GM19043 (cell line): ENCODE data around the gene SIRPB1.
"Not testable (repeated sequence)": the region's sequence is repeated elsewhere in the genome, so short reads cannot be mapped to it uniquely, and the experiment has no call there.

Experiments
- ATAC-seq: cut with Tn5 transposase; IDR thresholded peaks from one replicate; pipeline ENCODE4 v1.9.1; 2021; ENCODE audit warnings: low read depth; ENCODE audit not compliant: unreplicated experiment

SIRPB1 gene

DNA sequence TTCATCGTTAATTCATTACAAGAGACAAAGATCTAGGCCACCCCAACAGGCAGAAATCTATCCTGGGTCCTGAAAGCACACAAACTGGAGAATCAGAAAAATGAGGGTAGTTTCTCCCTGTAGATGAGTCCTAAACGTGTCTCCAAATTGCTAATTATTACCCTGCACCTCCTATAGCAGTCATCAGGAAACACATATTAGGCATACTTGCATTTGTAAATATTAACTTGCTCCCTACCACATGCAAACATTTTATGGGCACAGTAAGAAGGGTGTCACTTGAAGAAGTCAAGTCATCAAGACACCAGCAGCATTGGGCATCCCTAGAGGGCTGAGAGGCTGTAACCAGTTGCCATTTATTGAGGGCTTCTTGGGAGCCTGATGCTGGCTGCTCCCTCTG is 17.9 kb upstream of the SIRPB1 start:
- ATAC-seq = no peak

DNA sequence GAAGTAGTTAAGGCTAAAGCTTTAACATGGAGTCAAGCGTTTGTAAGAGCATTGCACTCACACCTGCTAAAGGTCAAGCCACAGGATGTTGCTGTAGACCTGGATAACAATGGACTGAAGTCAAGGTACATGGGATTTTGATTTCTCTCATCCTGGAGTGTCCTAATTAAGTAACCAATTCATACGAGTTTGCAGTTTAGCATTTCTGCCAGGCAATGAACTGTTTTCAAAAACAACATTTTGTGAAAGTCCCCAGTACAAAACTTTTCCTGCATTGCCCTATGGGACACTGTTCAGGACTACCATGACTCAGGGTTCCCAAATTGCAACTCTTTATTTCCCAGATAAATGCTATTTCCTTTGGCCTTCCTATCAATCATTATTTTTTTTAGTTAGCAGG is 17.4 kb upstream of the SIRPB1 start:
- no peak for ATAC-seq

DNA sequence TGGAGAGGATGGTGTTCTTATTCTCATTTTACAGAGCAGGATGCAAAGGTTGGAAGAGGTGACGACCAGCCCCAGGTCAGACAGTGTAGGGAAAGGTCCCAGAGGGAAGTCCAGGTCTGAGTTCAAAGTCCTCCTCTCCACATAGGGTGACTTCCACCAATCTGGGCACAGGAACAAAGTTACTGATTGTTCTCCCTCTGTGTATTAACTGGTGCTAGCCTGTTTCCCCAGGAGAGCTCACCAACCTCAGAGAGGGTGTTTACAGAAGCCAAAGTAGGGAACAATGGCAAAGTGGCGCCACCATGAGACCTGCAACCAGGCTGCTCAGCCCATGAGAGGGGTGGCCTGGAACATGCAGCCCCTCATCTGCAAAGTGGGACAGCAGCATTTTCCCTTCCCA is 16.8 kb upstream of the SIRPB1 start:
- ATAC-seq = no peak

DNA sequence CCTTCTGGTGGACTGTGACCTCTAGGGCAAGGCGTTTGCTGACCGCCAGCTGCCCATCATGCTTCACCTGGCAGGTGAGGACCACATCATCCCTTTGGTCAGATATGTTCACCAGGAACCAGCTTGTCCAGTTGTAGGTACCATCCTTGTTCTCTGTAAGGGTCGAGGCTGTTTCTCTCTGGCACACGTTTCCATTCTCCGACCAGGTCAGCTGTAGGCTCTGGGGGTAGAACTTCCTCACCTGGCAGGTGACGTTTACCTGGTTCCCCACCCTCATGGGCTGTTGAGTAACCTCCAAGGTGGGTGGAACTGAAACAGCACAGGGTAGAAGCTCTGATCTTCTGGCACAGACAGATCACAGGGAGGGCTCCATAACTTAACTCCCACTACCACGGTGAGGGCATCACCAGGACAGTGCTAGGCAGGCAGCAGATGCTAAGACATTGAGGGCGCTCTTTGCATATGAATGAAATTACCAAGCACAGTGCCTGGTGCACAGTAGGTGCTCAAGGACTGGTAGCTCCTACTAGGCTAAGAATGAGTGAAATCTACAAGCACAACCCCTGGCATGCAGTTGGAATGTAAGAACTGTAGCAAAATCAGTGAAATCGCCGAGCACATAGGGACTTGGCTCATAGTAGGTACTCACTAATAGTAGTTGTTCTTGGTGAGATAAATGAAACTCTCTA is 15.6 kb upstream of the SIRPB1 start:
- ATAC-seq = no peak

DNA sequence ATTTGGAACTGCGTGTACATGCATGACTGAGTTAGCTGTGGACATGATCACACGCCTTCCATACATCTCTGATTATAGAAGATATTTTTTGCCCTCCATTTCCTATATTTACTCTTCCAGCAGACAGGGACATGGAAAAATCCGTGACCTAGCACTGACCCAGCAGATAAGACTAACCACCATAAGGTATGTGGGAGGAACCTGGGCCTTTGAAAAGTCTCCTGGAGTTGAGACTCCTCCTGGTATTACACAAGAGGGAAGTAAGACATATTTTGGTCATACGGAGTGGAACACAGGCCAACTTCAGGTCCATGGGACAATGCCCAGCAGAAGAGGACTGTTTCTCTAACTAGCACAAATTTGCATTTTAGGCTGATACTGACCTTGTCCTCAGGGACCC is 13.7 kb upstream of the SIRPB1 start:
- ATAC-seq = no peak

DNA sequence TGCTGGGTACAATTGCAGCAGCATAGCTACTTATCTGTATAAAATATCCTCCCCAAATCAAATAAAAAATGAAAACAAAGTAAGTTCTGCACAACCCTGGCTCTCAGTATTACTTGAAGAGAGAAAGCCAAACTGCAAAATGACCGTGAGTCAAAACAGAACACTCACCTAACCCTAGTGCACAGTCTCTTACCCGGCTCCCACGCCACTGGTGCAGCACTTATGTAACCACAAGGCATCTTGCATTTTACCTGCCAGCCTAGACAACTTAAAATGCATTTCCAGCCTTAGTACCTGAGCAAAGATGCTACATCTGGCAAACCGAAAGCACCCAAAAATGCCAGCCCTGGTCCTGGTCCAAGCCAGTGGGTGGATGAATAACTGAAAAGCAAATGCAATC is 12.4 kb upstream of the SIRPB1 start:
- no peak for ATAC-seq

DNA sequence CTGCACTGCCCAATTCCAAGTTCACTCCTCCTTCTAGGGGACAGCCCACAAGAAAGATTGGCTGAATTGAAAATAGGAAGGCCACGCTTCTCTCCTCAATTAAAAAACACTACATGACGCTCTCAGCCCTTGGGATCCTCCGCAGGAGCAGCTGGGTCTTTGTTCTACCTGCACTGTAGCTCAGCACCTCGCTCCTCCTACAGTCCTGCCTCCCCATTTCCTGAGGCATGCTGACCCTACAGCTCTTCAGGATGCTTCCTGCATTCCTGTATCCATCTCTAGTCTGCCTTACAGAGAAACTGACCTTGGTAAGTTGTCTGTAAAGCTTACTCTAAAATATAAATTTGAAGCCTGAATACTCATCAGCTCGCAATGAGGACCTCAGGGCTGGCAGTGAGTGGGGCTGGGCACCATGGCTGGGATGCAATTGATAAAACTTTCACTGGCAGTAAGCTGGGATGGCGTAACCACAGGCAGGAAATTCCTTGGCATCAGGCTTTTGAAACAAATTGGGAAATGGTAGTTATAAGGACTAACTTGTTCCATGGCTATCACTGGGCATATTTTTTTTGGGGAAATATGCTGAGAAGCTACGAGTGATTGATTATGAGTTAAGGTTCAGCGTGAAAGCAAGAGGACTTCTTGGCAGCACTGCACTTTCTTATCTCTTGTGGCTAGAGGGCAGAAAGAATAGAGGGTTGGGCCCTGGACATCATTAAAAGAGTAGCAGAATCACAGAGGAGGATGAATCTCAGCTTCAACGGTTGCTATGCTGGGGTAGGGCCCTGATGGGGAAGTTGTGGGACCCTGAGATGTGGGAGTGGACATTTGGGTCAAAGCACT is 11.7 kb upstream of the SIRPB1 start:
- ATAC-seq = no peak

DNA sequence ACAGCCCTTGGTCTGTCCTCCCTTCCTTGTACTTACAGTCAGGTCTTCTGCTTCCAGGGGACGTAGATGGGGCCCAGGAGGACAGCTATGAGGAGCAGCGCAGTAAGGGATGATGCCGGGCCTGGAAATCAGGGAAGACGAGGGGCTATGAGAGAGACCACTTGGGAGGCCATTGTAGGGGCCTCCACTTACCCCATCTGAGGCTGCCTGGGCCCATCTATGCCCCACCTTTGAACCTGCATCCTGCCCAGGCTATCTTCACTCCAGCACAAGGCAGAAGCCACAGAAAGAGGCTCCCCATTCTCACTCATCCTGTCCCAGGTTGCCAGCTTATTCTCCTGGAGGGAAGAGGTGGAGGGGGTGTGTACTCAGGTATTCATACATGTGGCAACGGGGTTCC is 10.4 kb upstream of the SIRPB1 start:
- no peak for ATAC-seq

DNA sequence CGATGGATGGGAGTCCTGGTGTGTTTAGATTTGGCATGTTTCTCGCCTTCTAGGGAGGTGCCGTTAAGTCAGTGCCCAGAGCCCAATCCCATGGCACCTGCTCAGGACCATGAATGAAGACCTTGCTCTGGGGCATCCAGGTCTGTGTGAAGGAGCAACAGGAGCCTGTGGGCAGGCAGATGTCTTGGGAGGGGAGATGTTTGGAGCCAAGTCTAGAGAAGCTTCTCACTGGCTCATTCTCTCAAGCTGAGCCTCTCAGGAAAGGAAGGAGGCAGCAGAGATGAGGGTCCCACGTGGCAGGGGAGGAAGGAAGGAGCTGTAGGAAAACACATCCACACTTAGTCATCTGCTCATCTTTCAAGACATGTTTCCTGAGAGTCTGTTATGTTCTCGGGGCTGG is 9.5 kb upstream of the SIRPB1 start:
- ATAC-seq = no peak

DNA sequence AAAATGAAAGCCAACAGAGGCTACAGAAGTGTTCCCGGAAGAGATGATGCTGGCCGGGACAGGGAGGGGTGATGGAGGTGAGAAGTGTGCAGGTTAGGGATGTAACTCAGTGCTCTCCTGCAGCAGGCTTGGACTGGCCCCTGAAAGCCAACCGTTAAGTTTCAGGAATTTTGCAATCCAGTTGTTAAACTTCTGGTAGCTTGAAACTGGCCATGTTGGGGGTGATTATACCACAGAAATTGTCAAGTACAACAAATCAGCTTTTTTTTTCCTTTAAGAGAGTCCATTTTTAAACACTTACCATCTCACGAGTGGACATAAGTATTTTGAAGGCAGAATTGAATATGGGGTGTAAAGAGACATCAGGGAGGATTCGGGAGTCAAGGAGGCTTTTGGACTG is 8.8 kb upstream of the SIRPB1 start:
- ATAC-seq = no peak

DNA sequence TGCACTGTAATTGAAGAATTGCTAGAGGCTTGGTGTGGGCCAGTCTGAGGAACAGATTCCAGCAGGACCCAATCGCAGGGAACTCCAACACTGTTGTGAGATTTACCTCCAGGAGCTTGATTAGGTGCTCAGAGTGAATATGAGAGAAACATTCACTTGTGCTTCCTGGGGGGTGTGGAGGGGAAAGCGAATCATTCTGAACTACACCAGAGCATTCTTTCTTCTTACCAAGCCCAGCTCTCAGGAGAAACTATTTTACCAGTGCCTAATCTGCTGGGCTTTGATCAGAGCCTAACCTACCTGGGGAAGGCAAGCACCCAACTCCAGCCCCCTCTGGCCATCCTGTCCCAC is 7.4 kb upstream of the SIRPB1 start:
- no peak for ATAC-seq

DNA sequence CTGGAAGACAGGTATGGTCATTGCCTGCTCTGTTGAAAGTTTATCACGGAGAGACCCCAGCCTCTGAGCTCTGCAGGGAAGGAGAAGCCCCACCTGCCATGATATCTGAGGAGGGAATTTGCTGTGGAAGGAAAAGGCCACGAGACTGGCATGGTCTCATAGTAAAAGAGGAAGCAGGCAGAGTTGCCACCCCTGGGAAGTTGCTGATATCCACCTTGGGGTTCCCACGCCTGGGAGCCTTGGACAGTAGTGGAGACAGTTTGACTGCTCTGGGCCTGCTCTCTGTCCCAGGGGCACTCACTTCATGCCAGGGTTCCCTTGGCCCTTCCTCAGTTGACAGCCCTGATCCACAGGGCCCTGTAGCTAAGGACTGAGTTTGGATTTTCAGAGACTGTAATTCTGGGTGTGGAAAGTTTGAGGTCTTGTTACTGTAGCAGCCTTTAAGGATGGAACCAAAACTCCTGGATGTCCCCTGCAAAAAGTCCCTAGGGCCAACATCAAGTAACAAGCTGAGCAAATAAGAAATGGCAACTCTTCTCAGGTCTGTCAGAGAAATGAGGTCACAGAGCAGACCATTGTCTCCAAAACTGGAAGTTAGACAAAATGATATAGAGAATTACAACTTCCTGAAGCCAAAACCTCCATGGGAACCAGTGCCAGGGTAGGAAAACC is 6.9 kb upstream of the SIRPB1 start:
- ATAC-seq = no peak

DNA sequence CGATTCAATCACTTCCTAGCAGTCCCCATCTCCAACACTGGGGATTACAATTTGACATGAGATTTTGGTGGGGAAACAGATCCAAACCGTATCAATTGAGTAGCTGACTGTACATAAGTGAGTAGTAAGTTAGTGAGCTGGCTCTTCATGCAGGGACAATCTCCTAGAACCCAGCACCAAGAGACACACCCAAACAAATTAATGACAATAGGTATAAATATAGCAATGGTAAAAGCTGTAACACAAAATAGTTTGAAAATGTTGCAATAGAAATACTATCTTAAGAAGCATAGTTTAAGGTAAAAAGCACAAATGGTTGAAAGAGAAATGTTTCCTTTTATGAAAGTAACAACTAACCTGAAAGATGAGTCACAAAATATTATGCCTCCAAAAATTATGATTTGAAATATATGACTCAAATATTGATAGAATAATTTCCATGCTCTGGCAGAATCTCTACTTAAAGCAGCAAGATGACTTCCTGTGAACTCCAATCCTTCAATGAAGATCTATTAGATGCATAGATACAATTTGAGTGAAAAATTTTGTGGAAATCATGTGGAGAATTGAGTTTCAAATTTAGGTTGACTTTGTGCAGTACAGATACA is 5.4 kb upstream of the SIRPB1 start:
- no peak for ATAC-seq

DNA sequence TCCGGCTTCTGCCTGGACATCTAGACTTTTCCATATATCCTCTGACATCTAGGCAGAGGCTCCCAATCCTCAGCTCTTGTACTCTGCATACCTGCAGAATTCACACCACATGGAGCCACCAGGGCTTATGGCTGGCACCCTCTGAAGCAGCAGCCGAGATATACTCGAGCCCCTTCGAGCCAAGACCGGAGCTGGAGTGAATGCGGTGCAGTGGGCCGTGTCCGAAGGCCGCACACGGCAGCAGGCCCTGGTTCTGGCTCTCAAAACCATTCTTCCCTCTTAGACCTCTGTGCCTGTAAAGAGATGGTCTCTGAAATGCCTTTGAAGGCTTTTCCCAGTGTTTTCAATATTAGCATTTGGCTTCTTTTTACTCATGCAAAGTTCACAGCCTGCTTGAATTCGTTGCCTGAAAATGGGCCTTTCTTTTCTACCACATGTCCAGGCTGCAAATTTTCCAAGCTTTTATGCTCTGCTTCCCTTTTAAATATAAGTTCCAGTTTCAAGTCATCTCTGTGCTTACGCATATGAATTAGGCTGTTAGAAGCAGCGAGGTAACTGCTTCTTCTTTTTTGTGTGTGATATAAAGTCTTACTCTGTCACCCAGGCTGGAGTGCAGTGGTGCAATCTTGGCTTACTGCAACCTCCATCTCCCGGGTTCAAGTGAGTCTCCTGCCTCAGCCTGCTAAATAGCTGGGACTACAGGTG is 3.8 kb upstream of the SIRPB1 start:
- no peak for ATAC-seq

DNA sequence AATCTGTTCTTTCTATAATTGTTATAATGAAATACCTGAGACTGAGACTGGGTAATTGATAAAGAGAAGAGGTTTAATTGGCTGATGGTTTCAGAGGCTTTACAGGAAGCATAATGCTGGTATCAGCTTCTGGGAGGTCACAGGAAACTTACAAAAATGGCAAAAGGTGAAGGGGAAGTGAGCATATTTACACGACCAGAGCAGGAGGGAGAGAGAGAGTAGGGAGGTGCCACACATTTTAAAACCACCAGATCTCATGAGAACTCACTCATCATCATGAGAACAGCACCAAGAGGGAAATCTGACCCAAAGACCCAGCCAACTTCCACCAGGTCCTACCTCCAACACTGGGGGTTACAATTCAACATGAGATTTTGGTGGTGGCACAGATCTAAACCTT is 2.6 kb upstream of the SIRPB1 start:
- no peak for ATAC-seq

DNA sequence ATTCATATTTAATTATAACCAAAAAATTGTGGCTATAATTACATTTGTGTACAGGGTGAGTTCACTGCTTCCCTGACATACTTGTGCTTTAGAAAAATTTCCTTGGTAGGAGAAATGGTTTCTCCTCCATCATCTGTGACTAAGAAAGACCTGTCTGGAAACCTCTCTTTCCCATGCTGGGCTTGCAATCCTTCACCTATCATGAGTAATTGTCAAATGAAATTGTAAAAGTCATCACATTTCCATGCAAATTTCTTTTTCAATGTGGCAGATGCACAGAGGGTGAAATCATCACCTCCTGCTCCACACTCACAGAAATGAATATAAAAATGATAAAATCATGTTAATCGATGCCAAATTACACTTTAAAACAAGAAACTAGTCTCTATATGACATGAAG is 1.5 kb upstream of the SIRPB1 start:
- no peak for ATAC-seq

DNA sequence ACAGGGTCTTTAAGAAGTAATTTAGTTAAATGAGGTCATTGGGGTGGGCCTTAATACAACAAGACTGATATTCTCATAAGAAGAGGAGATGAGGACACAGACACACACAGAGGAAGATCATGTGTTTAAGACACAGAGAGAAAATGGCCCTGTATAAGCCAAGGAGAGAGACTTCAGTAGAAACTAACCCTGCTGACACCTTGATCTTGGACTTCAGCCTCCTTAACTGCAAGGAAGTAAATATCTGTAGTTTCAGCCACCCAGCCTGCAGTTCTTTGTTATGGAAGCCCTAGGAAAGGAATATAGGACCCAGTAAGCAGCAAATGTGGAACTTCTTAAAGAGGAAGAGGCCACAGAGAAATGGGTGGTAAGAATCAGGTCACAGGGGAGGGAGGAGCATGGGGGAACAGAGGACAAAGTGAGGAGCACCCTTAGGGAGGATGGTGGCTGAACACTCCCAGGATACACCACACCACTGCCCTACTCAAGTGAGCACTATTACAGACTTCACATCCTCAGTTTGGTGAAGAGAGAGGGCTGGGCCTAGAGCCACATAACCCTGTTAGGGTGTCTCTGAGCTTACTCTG is 762 bp downstream of the SIRPB1 start:
- no peak for ATAC-seq

DNA sequence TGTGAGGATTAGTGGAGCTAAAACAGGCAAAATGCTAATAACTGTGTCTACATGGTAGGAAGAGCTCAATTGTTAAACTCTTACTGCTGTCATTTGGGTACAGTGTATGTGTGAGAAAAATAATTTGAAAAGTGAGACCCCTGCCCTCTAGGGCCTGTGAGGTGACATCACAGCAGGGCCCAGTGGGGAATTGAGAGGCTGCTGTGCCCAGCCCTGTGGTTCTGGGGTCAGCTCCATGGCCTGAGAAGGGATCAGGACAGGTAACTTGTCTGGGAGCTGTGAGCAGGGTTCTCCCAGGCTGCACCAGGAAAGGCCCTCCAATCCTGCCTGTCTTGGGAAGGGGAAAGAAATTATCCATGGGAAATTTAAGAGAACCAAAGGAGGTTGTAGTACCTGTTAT is 1.3 kb downstream of the SIRPB1 start:
- ATAC-seq = no peak

DNA sequence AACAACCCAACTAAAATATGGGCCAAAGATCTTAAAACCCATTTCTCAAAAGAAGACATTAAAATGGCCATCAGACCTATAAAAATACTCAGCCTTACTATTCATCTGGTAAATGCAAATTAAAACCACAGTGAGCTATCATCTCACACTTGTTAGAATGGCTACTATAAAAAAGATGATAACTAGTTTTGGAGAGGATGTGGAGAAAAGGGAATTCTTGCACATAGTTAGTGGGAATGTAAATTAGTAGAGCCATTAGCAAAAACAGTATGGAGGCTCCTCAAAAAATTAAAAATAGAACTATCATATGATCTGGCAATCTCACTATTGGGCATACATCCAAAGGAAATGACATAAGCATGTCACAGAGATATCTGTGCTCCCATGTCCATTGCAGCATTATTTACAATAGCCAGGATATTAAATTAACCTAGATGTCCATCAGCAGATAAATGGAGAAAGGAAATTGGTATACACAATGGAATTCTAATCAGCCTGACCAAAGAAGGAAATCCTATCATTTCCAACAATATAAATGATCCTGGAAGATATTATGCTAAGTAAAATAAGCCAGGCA is 2.9 kb downstream of the SIRPB1 start:
- ATAC-seq = no peak

DNA sequence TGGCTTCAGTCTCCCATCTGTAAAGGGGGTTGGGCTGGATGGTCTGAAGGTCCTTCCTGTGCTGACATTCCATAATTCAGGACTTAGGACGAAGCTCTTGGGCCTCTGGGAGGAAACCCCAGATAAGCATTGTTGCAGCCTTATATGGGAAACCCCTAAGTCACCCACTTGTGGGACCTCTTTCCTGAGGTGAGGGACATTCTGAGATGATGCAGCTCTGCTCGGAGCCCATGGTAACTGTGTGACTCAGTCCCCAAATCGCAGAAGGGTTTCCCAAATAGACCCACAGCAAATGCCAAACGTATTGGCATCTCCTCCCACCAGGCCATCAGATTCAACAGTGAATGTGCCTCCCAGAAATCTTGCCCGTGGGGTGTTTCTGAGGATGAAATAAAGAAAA is 9.4 kb downstream of the SIRPB1 start:
- not testable (repeated sequence) for ATAC-seq
